WERI-Rb-1 (cell line): ENCODE measurements around the gene REEP2.

ENCODE experiments used
- DNase-seq: peaks from one replicate; pipeline ENCODE4 v3.0.0-alpha.2; 2020
- H3K27ac ChIP-seq: fragments of 250-450 bp; sonication (Bioruptor Pico); 2 replicates; pipeline ENCODE4 v1.5.1; 2020; ENCODE audit warnings: mild to moderate bottlenecking, moderate library complexity
- H3K27me3 ChIP-seq: fragments of 250-450 bp; sonication (Bioruptor Pico); 2 replicates; pipeline ENCODE4 v1.5.1; 2021; ENCODE audit warnings: mild to moderate bottlenecking, low read depth, moderate library complexity; ENCODE audit not compliant: insufficient read depth, severe bottlenecking
- H3K36me3 ChIP-seq: fragments of 250-450 bp; sonication (Bioruptor Pico); 2 replicates; pipeline ENCODE4 v1.5.1; 2020; ENCODE audit warnings: mild to moderate bottlenecking, moderate library complexity
- H3K4me3 ChIP-seq: 2 replicates; pipeline ENCODE4 v1.5.1; 2011; ENCODE audit warnings: low read depth, mild to moderate bottlenecking, control low read depth, low read length
- H3K9me3 ChIP-seq: fragments of 250-450 bp; sonication (Bioruptor Pico); 2 replicates; pipeline ENCODE4 v1.5.1; 2021; ENCODE audit warnings: mild to moderate bottlenecking, moderate library complexity; ENCODE audit not compliant: severe bottlenecking
- CTCF ChIP-seq: IDR thresholded peaks from 2 replicates; pipeline ENCODE4 v1.5.1; 2011; ENCODE audit warnings: low read depth, mild to moderate bottlenecking, control low read depth, inconsistent platforms, low read length

The REEP2 gene

GRCh38 chr5:138488481-138488945, 49.7 kb downstream of the REEP2 start:
- Histone ChIP-seq H3K36me3 (no peaks in the 10 kb centered on the region), H3K4me3 (no peak overlapping the region), H3K27me3 (no peaks in the 10 kb centered on the region), H3K9me3 (no peaks in the 10 kb centered on the region), H3K27ac (no peak overlapping the region)
- TF ChIP-seq CTCF: no peak
- DNase-seq: no peak

GRCh38 chr5:138489683-138490061, 50.8 kb downstream of the REEP2 start:
- Histone ChIP-seq H3K4me3 (no peak overlapping the region), H3K27ac (no peak overlapping the region), H3K27me3 (no peaks in the 10 kb centered on the region), H3K9me3 (no peaks in the 10 kb centered on the region), H3K36me3 (no peaks in the 10 kb centered on the region)
- DNase-seq: no peak
- TF ChIP-seq CTCF: no peak

- no peak for DNase-seq
- no peaks in the 10 kb centered on the region for H3K9me3 ChIP-seq
- no peak for TF ChIP-seq CTCF
- no peak overlapping the region for H3K4me3 ChIP-seq
- no peaks in the 10 kb centered on the region for H3K27me3 ChIP-seq
- no peak overlapping the region for H3K27ac ChIP-seq
- H3K36me3 ChIP-seq: no peaks in the 10 kb centered on the region
Measured at GRCh38 chr5:138490648-138491283, 51.9 kb downstream of the REEP2 start.

GRCh38 chr5:138491284-138491648, 52.4 kb downstream of the REEP2 start:
- no peaks in the 10 kb centered on the region for H3K27me3 ChIP-seq
- H3K36me3 ChIP-seq: no peaks in the 10 kb centered on the region
- no peaks in the 10 kb centered on the region for H3K9me3 ChIP-seq
- peak overlapping the region; percentile 82 for H3K27ac ChIP-seq
- H3K4me3 ChIP-seq: peak overlapping the region; percentile 71; the same call in 1 of the 2 replicates
- TF ChIP-seq CTCF: no peak
- DNase-seq: no peak

- TF ChIP-seq CTCF: no peak
- peak overlapping the region; percentile 82 for H3K27ac ChIP-seq
Measured at GRCh38 chr5:138491669-138492559, 53.1 kb downstream of the REEP2 start.

More at GRCh38 chr5:138491669-138492559, 53.1 kb downstream of the REEP2 start:
- no peaks in the 10 kb centered on the region for H3K9me3 ChIP-seq
- no peaks in the 10 kb centered on the region for H3K36me3 ChIP-seq
- DNase-seq: peak; percentile 87
- H3K4me3 ChIP-seq: peak overlapping the region; percentile 71
- no peaks in the 10 kb centered on the region for H3K27me3 ChIP-seq
